Fibroblast of upper back skin (primary cell): ENCODE results near the gene PROM2.

Source experiments
- DNase-seq: peaks from one replicate; pipeline ENCODE4 v3.0.0-alpha.2; 2013

The PROM2 gene

DNA sequence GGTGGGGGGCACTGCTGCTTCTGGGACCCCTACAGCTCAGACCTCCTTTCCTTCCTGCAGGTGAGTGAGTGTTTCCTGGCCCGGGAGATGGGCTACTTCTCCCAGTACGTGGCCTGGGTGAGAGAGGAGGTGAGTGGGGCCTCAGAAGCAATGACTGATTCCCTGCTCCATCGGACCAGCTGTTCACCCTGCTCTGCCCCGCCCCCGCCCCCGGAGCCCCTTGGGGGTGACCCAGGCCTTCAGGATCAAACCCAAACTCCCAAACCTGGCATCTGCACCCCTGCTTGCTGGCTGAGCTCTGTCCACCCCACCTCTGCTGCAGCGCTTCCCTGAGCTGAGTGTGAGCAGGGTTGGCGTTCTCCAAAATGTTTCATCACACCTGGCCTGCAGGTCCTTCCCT is 13.1 kb downstream of the PROM2 start:
- no peak for DNase-seq

DNA sequence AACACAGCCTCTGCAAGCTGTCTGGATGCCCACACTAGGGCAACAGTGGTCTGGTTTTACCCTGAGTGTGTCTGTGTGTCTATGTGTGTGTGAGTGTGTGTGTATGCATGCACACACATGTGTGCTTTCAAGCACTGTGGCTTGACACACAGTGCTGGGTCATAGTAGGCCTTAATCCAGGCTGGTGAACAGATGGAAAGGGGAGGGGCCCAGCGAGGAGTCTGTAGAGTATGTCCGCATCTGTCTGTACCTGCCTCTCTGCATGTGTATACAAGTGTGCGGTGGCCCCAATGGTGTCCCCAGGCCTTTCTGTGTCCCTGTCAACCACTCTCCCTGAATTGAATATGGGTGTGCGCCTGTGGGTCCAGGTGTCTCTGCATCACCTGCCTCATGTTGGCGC is 13.6 kb downstream of the PROM2 start:
- DNase-seq: no peak

DNA sequence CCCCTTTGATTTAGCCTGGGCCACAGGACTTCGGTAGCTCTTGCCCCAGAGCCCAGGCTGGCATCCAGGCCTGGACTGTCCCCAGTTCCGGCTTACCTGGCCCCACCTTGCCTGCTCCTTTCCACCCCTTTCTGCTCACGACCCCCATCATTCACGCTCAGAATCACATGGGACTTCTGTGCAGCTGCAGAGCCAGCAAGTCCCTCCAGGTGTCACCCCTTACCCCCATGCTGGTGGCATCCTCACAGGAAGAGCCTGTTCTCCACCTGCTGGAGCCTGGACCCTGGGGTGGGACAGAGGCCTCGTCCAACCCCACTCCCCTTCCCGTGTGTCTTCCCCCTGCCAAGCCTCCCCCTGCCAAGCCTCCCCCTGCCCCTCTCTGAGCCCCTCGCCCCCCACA is 15.0 kb downstream of the PROM2 start:
- no peak for DNase-seq

DNA sequence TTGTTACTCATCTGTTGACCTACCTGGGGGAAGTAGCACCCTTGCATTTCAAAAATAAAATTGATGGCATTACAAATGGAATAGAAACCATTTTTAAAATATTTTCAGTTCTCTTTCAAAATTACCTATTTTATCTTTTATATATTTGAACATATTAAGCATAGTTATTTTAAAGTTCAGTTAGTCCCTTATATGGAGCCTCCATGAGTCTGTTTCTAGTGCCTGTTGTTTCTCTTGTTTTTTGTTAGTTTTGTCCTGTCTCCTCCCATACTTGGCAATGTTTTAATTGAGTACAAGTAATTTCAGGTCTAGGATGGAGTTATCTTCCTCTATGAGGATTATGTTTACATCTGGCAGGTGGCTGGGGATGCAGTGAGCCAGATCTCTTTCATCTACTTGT is 17.0 kb downstream of the PROM2 start:
- DNase-seq: no peak

DNA sequence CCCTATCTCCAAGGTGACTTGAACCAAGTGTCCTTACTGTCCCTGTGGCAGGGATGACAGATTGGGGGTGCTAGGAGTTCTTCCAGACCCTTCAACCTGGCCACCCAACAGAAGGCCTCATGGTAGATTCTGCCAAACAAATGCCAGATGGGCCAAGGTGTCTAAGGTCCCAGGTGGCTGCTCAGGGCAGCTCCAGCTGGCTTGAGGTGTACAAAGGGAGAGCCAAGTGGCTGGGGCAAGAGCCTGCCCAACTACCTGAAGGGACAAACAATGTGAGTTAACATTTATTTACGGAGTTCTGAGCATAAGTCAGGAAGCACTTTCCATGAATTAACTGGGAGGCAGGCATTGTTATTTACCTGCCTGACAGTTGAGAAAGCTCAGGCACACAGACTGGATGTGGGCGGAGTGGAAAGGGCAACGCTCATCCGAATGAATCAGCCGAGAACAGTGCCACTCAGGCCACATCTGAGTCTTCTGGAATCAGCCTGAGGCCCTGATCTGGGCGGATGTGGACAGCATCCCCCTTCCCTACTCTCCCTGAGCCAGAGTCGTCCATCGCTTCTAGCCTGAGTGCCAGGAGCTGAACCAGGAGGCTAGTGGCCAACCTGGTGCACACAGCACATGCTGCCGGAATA is 18.5 kb downstream of the PROM2 start:
- DNase-seq: no peak

DNA sequence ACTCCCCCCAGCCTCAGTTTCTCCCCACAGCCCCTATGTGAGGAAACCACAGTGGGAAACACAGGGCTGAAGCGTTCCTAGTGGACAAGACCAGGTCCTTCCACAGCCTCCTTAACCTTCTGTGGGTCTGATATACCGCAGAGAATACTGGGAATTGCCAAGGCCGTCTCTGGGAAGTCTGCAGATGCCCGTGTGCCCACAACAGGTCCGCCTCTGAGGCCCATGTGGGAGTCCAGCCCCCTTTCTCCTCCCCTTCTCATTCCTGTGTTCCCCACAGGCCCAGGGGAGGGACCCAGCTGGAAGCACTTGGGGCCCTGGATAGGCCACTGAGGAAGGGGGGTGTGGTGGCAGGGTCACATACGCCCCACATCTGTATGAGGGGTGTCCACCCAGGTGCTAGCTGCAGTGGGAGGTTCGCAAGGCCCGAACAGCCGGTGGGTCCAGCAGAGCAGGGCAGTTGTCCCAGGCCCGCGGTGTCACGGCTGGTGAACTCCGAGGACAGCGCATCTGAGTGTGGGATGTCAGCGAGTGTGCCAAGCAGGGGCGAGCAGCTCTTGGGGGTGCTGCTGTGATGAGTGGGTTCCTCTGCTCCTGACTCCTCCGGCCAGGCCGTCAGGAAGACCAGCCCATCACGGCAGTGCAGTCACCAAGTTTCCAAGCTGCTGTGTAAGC is 20.5 kb downstream of the PROM2 start:
- DNase-seq: no peak

DNA sequence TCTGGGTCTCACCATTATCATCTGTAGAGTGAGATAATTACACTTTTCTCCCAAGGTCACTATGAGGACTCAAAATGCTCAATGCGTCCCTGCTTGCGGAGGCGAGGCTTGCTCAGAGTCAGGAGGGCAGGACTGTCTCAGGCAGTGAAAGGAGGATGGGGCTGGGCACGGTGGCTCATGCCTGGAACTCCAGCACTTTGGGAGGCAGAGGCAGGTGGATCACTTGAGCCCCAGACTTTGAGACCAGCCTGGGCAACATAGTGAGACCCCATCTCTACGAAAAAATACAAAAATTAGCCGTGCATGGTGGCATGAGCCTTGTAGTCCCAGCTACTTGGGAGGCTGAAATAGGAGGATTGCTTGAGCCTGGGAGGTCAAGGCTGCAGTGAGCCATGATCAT is 21.1 kb downstream of the PROM2 start:
- DNase-seq: no peak

DNA sequence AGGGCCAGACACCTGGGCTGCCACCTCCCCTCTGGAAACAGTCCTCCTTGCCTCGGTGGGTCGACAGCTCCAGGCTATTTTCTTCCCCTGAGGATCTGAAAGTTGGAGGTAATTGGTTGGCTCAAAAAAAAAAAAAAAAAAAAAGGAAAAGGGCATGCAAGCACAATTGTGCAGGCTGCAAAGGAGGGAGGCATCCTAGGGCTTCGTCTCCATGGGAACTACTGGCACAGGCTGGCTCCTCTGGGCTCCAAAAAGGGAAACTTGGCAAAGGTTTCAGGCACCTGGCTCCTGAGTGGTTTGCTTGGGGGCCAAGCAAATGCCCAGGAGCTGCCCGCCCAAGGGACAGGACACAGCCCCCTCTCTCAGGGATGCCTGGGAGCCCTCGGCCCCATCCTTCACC is 21.8 kb downstream of the PROM2 start:
- DNase-seq: no peak

DNA sequence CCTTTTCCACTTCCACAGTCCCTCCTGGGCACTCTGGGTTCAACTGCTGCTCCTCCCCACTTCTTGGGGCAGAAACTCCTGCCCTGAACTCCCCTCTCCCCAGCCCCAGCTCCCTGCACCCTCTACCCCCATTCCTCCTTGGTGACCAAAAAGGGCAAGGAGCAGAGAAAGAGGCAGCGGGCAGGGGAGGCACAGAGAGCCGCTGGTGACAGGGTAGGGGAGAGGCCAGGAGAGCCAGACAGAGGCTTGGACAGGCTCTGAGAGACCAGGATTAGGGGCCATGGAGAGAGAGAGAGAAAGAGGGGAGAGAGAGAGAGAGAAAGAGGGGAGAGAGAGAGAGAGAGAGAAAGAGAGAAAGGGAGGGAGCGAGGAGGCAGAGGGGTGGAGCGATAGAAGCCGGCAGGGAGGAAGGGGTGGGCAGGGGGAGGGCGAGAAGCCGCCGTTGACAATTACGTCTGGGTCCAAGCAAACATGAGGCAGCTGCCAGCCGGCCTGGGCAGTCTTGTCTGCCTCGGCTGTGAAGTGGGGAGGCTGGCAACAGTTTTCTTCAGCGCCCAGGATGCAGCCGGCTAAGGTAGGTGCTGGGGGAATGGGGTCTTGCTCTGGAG is 22.7 kb downstream of the PROM2 start, which contains the start of gene KCNIP3:
KCNIP3 (plus strand) TSS at position 468 of the 608 bp plus-strand sequence; CDS start at position 560, 92 bp downstream.
- DNase-seq: no peak

DNA sequence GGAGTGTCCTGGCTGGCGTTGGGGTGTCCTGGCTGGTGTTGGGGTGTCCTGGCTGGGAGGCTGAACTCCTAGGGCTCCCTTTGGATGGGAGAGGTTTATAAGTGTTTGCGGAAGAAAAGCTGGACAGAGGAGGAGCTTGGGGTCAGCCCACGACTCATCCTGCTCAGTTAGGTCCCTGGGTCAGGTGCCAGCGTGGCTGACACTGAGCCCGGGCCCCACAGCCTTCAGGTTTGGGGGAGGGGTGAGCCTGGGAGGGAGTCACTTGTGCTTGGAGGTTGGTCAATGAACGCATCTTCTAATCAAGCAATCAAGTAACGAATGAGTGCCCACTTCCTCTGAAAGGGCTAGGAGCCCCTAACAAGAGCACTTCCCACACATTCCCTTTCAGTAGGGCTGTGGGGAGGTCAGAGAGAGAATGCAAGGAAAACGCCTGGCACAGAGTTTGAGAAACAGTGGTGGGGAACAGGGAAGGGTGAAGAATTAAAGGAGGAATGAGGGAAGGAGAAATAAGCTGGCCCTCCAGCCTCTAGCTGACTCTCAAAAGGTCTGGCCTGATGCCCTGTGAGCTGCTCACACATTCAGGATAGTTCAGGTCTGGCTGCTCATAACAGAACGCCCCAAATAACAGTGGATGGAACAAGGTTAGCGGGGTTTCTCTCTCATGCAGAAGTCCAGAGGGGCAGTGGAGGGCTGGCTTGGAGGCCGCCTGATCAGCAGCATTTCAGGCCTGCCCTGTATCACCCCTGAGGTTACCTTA is 23.6 kb downstream of the PROM2 start:
- no peak for DNase-seq

DNA sequence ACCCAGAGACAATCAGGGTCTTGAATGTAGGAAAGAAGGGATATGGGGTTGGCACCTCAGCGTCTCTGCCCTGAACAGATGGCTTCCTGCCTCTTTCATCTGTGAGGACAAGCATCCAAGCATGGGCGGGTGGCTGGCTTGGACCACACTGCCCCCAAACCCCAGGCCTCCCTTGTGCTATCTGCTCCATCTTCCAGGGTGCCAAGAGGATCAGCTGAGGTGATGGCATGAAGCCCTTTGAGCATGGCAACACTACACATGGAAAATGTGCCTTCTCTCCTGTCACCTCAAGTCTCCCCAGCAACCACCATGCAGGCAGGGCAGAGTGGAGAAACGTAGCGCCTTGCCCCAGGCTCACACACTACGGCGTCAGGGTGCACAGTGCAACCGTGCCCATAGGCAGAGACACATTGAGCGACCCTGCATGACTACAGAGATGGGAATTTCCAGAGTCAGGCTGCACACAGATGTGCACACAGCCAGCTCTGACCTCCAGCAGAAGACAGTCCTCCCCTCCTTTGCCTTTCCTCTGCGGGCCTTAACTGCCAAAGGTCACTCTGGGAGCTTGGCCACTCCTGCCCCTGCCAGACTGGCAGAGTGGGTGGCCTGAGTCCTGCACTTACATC is 24.4 kb downstream of the PROM2 start:
- DNase-seq: no peak

DNA sequence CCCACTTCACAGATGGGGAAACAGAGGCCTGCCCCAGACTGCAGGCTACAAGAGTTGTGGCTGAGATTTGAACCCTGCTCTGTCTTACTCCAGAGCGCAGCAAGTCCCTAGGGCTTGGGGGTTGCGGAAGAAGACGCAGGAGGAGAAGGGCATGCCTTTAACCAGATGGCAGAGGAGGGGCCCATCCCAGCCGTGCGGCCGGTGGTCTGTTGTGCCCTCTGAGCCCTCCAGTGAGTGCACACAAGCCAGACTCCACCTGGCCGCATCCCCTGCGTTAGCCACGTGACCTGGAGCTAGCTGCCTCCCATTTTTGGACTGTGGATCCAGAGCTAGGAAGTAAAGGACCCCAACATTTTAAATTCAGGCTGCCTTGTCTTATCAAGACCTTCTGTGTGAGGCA is 25.7 kb downstream of the PROM2 start:
- no peak for DNase-seq

DNA sequence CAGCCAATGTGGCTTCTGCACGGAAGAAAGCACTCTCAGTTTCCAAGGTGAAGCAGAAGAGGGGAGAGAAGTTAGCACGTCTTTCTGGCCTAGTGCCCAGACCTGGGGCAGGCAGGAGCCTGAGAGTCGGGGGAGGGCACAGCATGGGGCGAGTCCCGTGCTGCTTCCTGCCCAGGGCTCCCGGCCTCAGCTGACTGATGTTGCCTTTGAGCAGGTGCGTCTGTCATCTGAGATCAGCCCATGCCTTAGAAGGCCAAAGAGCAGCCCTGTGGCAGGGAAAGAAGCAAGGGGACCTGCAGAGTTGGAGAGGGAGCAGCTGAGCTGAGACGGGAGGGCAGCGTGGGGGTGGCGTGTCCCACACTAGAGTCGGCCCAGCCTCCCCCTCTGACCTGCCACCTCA is 26.2 kb downstream of the PROM2 start:
- DNase-seq: no peak

DNA sequence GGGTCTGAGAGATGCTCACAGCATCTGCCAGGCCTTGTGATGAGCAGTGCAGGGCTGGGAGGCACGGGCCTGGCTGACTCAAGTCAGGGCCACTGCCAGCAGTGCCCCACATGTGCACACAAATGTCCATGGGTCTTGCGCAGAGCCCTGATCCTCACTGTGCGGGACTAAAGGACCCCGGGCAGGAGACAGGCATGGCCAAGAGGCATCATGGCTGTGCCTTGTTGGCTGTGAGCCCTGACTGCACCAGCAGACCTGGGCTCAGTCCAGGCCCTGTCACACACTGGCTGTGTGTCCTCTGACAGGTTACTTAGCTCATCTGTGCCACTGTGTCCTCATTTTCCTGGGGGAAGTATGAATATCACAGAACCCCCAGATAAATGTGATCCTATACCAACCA is 26.9 kb downstream of the PROM2 start:
- no peak for DNase-seq

DNA sequence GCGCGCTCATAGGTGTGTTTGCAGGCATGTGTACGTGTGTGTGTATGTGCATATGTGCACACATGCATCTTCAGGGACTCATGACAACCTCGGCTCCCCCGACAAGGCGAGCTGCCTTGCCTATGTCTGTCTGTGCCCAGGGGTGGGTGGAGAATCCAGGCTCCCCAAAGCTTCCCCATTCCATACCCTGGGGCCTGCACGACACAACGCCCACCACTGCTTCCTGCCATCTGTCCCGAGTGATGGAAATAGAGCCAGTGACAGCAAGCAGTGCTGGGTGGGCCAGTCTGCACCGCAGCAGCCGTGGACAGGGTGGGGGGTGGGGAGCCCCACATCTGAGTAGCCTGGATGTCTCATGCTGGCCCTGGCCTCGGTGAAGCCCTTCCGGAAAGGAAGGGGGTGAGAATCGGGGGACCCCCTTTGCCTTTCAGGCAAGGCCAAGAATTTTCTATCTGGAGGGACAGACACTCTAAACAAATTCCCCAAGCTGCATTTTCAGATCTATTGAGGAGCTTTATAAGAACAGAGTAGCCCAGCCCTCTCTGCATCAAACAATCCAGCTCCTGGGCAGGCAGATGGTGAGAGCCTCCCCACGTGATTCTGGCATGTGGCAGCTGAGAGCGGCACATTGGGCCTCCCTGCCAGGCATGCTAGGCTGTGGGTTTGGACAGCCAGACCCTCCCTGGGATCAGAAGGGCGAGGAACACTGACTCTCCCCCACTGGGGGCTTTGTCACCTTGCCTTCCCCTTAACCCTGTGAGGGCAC is 27.8 kb downstream of the PROM2 start:
- DNase-seq: no peak

DNA sequence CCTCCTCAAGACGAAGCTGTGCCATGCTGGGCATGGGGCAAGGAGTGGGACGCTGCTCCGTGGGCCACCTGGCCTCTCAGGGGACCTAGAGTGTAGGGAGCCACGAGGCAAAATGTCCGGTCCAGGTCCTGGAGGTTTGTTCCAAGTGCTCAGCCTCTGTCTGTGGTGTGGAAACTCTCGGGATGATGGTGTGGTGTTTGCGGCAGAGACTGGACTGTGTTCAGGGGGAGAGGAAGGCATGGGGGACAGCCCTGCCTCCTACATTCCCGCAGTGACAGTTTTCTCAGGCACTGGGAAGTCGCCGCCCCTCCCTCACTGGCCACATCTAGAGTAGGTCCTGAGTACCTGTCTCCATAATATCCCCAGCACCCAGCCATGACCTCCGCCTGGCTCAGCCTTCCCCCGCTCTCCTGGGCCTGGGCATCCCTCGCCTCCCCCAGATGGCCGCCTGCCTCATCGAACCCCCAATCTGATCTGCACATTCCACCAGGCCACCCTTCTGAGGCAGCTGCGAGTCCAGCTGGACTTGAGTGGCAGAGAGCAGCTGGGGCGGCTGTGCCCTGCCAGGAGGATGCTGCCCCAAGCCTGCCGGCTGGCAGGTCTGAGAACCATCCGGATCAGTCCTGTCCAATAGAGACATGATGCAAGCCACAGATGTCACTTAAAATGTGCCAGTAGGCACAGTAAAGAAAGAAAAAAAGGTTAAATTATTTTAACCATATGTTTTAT is 29.1 kb downstream of the PROM2 start:
- DNase-seq: no peak

DNA sequence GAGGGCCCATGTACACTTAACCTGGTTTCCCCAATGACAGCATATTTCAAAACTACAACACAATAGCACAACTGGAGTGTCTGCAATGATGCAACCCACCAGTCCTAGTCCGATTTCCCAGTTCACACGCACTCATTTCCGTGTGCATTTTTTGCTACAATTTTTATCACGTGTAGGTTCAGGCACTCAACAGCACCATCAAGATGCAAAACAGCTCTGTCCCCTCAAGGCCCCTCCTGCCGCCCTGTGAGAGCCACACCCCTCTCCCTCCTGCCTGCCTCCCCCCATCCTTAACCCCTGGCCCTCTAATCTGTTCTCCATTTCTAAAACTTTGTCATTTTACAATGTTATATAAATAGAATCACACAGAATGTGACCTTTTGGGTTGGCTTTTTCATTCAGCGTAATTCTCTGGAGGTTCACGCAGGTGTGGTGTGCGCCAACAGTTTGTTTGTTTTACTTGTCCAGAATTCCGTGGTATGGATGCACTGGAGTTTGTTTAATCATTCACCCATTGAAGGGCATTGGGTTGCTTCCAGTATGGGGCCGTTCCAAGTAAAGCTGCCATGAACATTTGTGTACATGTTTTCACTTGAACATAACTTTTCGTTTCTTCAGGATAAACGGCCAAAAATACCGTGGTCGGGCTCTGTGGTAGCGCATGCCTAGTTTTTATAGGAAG is 31.3 kb downstream of the PROM2 start:
- DNase-seq: no peak

DNA sequence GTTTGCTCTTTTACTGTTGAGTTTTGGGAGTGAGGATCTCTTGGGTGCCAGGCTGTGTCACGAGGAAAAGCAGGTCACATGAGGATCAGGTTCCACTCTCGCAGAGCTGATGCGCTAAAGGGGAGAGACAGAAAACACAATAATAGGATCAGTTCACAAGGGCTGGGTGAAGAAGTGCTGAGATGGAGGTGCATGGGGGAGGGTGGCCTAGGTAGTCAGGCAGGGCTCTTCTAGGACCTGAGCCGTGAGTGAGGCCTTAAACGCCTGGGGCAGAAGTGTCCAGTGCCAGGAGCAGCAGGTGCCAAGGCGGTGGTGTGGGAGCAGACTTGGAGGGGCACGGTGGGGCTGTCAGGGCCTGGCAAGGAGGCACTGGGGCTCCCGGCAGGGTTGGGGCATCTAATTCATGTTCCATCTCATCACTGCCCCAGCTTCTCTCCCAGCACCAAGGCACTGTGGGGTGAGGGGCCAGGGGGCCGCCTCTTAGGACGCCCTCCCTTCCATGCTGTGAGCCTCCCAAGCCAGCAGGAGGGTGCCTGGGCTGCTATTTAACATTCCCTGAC is 32.2 kb downstream of the PROM2 start:
- no peak for DNase-seq

DNA sequence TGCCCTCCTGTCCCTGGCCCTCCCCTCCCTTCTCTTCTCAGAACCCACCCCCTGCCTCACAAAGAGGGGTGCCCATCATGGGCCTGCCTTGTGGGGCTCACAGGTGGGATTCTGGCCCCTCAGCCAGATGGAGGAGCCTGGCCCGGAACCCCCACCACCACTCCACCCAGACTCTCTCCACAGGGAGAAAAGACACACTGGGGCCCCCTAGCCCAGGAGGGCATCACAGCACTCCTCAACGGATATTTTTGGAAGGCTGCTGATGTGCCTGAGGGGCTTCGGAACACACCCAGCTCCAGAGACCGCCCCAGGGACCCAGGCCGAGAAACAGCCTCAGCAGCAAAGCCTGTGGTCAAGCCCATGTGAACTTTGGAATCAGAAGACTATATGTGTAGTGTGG is 32.8 kb downstream of the PROM2 start:
- no peak for DNase-seq

DNA sequence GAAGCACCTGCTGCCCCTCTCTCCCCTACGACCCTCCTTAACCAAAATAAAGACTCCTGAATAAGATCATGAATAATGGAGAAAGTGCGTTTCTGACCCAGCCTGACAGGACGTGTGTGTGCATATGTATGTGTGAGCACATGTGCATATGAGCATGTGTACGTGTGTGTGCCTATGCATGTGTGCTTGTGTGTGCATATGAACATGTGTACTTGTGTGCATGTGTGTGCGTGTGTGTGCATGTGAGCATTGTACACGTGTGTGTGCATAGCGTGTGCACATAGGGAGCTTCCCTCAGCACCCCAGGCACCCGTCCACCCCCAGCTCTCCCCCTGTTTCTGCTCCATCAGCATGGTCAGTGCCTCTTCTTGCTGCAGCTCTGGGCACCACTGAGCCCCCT is 33.6 kb downstream of the PROM2 start:
- DNase-seq: no peak
